Measurements from ENCODE around the gene LRRC40.

LRRC40 gene

DNA sequence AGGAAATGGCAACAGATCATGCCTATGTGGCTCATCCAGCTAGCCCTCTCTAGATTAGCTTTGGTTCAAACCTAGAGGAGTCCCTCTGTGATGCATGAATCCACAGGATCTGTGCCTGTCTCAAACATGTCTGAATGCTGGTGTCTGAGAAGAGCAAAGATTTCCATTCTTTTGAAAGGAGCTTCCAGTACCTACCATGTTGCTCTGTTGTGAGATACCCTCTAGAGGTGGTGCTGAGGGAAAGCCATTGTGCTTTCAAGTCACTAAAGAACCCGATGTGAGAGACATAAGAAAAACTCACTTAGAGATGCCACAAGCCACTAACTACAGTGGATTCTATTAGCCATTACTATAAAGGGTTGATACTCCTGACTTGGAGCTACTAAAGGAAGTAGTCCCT, 103.6 kb downstream of the LRRC40 start:
- TF ChIP-seq EZH2phosphoT487 (IDR thresholded peaks at IDR 0.05; ENCODE audit: low read length) (no peak), EZH2 (optimal IDR thresholded peaks at IDR 0.05; ENCODE audit: low read depth, low read length) (no peak)
- H3K4me1 ChIP-seq (ENCODE audit: low read length) = no peaks in the 10 kb centered on the region
- no peaks in the 10 kb centered on the region for H3F3A ChIP-seq (ENCODE audit: insufficient read depth, low read length)
- H3K9me3 ChIP-seq (replicated peaks; ENCODE audit: insufficient read depth, low read length) = no peaks in the 10 kb centered on the region
- H3K27ac ChIP-seq (ENCODE audit: low read length) = no peak overlapping the region
- no peak overlapping the region for H2AFZ ChIP-seq (ENCODE audit: low read length)
- no peaks in the 10 kb centered on the region; the same call in 1 of the 2 replicates for H3K9me2 ChIP-seq (replicated peaks; ENCODE audit: insufficient read depth, low read length)
- H3K4me2 ChIP-seq (ENCODE audit: low read depth, low read length) = no peak overlapping the region
- H3K36me3 ChIP-seq (replicated peaks; ENCODE audit: insufficient read depth, low read length) = no peaks in the 10 kb centered on the region
- H3K4me3 ChIP-seq (ENCODE audit: low read length) = no peak overlapping the region
- no peak overlapping the region for H3K9ac ChIP-seq (ENCODE audit: low read length)
- H4K20me1 ChIP-seq (ENCODE audit: insufficient read depth, low read length) = no peaks in the 10 kb centered on the region
- H3K79me2 ChIP-seq (ENCODE audit: low read length) = no peaks in the 10 kb centered on the region
- DNase-seq = no peak
- no peaks in the 10 kb centered on the region for H3K27me3 ChIP-seq (replicated peaks; ENCODE audit: insufficient read depth, low read length)

DNA sequence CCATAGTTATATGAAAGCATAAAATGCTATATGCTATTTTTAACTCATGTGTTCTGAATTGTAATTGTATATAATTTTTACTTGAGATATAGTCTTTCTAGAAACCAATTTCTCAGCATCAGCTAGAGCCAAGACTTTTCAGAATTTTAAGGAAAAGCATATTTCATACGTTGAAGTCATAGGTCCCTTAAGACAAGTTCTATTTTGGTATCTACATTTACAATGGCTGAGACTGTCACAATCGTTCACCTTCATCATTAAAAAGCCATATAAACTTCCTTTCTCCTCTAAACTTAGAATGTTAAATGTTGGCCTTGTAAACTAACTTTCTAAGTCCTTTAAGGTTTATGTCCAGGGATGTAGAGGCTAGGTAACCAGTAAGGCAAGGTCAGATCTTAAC, 104.1 kb downstream of the LRRC40 start:
- Histone ChIP-seq H3K36me3 (replicated peaks; ENCODE audit: insufficient read depth, low read length) (no peaks in the 10 kb centered on the region), H3K9ac (ENCODE audit: low read length) (no peak overlapping the region), H3K79me2 (ENCODE audit: low read length) (no peaks in the 10 kb centered on the region), H3F3A (ENCODE audit: insufficient read depth, low read length) (no peaks in the 10 kb centered on the region), H3K27me3 (replicated peaks; ENCODE audit: insufficient read depth, low read length) (no peaks in the 10 kb centered on the region), H3K9me2 (replicated peaks; ENCODE audit: insufficient read depth, low read length) (no peaks in the 10 kb centered on the region; the same call in 1 of the 2 replicates), H3K4me1 (ENCODE audit: low read length) (no peaks in the 10 kb centered on the region), H4K20me1 (ENCODE audit: insufficient read depth, low read length) (no peaks in the 10 kb centered on the region), H2AFZ (ENCODE audit: low read length) (no peak overlapping the region), H3K27ac (ENCODE audit: low read length) (no peak overlapping the region), H3K9me3 (replicated peaks; ENCODE audit: insufficient read depth, low read length) (no peaks in the 10 kb centered on the region), H3K4me2 (ENCODE audit: low read depth, low read length) (no peak overlapping the region), H3K4me3 (ENCODE audit: low read length) (no peak overlapping the region)
- TF ChIP-seq EZH2phosphoT487 (IDR thresholded peaks at IDR 0.05; ENCODE audit: low read length) (no peak), EZH2 (optimal IDR thresholded peaks at IDR 0.05; ENCODE audit: low read depth, low read length) (no peak)
- TF ChIP-seq, protein P1, sequence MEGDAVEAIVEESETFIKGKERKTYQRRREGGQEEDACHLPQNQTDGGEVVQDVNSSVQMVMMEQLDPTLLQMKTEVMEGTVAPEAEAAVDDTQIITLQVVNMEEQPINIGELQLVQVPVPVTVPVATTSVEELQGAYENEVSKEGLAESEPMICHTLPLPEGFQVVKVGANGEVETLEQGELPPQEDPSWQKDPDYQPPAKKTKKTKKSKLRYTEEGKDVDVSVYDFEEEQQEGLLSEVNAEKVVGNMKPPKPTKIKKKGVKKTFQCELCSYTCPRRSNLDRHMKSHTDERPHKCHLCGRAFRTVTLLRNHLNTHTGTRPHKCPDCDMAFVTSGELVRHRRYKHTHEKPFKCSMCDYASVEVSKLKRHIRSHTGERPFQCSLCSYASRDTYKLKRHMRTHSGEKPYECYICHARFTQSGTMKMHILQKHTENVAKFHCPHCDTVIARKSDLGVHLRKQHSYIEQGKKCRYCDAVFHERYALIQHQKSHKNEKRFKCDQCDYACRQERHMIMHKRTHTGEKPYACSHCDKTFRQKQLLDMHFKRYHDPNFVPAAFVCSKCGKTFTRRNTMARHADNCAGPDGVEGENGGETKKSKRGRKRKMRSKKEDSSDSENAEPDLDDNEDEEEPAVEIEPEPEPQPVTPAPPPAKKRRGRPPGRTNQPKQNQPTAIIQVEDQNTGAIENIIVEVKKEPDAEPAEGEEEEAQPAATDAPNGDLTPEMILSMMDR (IDR thresholded peaks at IDR 0.05; ENCODE audit: low read length) = no peak
- DNase-seq = no peak

Data from MM.1S (cell line).